Activated T-cell treated with anti-CD3 and anti-CD28 coated beads, Interleukin-2, amount 50 U/mL, for 48 hours (primary cell): ENCODE data around the gene S100A8.
A peak's percentile ranks its signal among the peaks of the same experiment; 100 is the strongest.
"Not testable (repeated sequence)": the region's sequence is repeated elsewhere in the genome, so short reads cannot be mapped to it uniquely, and the experiment has no call there.

Experiments used
- DNase-seq, 2 experiments: peaks; one replicate each; pipeline ENCODE4 v3.0.0-alpha.2; 2020

S100A8 gene

DNA sequence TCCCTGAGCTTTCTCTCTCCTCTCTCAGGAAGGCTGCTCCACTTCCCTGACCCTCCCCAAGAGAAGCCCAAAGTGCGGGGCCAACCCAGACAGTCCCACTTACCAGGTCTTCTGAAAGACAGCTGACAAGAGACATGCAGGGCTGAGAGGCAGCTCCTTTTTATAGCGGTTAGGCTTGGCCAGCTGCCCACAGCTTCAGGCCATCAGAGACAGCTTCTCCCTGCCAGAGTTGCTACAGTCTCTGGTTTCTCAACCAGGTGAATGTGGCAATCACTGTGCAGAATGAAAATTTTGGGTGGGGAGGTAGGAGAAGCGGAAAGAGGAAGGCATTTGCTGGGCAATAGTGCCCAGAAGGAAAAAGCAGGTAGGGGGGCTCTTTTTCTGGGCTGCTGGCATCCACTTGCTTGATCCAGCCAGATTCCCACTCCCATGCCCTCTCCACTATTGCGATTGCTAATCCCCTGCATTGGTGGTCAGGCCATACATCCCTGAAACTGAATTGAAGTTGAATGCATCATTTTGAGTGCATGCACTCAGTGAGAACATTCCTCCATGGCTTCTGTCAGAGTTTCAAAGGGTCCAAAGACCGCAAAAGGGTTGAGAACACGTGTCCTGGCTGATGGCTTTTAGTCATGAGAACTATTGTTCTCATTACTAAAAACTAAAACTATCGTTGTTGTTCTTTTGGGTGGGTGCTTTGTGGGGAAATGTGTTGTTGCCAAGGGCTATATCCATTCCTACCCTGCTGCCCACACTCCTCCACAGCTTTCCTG lies at the start of gene S100A8:
Gene S100A8 (minus strand): TSS at position 136 of the 773 bp plus-strand sequence. CDS start 538 bp downstream, outside the sequence.
- no peak for DNase-seq

GRCh38 chr1:153439273-153439672 lies 48.4 kb upstream of the S100A8 start:
- no peak for DNase-seq

DNA sequence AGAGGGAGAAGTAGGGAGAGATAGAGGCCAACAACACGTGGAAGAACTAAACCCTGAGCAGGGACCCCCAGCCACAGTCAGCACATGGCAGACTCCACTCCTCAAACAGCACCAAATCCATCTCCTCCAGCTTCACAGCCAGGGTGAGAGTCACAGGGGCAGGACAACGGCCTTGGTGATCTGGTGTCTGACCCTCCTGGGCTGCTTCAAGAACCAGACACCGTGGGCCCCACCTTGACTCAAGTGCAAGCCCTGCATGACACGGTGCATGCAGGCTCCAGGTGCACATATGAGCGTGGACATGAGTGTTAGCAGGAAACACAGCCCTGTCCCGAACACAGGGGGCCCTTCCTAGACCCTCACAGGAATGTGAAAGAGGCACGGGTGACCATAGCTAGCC lies 47.7 kb upstream of the S100A8 start:
- DNase-seq: no peak

- no peak for DNase-seq
These were observed 46.4 kb upstream of the S100A8 start for GRCh38 chr1:153437236-153437635.

DNA sequence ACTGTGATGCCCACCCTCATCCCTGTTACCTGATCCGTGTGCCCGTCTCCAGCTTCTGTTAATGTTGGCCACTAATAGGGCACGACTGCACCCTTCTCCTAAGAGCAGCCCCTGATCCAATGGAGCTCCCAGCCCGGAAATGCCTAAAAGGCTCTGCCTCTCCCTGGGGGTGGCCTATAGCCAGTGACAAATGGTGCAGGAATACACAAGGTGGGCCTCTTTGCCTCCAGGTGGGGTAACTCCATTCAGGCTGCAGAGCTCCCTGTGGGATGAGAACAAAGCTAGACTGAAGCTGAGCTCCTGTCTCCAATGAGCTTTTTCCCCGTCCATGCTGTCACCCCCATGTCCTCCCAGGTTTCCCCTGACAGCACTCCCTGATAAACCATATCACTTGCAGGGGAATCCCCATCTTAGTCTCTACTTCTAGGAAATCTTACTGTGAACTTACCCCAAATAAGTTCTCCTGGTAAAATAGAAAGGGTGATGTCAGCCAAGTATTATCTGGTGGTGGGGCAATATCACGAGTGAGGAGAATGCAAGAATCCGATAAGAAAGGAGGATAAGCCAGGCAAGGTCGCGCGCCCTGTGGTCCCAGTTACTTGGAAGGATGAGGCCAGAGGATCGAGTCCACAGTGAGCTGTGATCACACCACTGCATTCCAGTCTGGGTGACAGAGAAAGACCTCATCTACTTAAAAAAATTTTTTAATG lies 44.0 kb upstream of the S100A8 start:
- no peak for DNase-seq

GRCh38 chr1:153432874-153433681 lies 42.2 kb upstream of the S100A8 start:
- no peak for DNase-seq

DNA sequence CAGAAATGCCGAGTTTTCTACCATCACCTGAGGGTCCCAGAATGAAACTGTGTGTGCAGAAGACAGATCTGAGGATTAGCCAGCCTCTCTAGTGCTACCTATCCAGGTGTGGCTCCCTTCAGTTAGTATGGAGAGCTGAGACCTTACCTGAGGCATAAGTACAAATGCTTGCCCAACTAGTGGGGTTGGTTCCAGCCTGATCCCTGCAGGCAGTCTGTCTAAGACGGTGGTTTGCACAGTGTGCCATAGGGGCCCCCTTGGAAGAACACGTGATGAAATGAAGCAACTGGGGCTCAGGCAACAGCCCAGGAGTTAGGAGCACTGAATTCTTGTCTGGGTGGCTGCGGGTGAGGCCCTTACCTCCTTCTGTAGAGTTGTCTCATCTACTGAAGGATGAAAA lies 41.1 kb upstream of the S100A8 start:
- no peak for DNase-seq

DNA sequence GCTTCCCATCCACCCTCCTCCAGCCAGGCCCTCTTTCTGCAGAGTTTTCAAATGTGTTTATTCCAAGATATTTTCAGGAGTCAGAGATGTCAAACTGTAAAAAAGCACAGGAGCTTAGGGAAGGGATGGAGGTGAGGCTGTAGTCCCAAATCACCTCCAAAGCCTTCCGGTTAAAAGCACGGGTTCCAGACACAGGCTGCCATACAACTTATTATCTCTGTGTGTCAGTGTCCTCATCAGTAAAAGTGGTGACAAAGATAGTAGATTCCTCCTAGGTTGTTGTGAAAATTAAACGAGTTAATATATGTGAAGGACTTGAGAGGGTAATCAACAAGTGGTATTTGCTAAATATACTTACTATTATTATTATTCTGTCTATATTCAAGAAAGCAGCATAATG lies 40.6 kb upstream of the S100A8 start:
- no peak for DNase-seq

DNA sequence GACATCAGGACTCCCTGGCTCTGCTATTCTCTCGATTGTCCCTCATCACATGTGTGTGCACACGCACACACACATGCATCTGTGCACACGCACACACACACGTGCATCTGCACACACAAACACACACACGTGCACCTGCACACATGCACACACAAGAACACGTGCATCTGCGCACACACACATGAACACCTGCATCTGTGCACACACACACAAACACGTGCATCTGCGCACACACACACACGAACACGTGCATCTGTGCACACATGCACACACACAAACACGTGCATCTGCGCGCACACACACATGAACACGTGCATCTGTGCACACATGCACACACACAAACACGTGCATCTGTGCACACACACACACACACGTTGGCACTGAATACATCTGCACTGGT lies 40.1 kb upstream of the S100A8 start:
- DNase-seq: no peak

DNA sequence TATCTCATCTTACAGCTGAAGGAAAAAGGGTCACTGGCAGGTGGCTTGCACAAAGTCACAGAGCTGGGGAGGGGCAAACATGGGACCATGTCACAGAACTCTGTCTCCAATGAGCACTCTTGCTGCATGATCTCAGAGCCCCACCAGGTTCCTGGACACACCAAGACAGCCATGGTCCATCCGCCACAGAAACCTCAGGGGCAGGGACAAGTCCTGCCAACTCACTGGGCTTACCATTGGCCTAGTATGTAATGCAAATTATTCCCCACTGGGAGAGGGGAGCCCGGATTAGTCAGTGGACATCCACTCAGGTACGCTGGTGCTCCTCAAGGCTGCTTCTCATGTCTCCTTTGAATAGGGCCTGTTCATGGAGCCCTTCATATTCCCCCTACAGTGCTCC lies 39.7 kb upstream of the S100A8 start:
- no peak for DNase-seq

GRCh38 chr1:153430166-153430553 lies 39.3 kb upstream of the S100A8 start:
- DNase-seq: no peak

DNA sequence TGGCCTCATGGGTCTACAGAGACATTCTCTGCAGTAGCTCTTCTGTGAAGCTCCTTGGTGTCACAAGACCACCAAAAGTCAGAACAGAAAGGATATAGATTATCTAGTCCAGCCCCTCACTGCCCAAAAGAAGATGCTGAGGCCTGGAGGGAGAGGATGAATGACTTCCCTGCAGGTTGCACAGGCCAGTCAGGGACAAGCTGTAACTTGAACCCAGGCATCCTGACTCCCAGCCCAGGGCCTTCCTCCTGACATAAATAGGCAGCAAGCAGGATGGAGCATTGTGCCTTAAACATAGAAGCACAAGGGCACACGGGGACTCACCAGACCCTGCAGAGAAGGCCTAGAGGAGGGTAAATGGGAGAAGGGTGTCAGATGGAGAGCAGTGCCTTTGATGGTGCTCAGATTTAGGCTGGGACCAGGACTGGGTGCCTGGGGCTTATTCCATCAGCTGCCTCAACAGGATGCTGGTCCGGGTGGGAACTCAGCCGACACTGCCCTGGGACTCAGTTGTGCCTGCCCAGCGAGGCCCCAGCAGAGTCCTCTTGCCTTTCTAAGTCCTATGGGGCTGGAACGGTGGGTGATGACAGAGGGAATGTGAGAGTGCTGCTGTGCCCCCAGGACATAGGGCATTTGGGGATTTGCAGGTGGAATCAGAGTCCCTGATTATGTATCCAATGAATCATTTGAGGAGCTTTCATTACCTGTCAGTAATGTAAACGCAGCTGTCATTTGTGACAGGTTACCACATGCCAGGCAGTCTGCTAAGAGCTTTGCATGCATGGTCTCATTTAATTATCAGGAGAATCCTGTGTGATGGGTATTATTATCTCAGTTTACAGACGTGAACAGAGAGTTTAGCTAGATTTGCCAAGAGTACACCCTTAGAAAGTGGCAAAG lies 38.6 kb upstream of the S100A8 start:
- DNase-seq: no peak

- DNase-seq: no peak
These were observed 37.9 kb upstream of the S100A8 start for GRCh38 chr1:153428791-153429190.

- DNase-seq: no peak
These were observed 37.3 kb upstream of the S100A8 start for GRCh38 chr1:153428073-153428638.

GRCh38 chr1:153426809-153427208 lies 35.9 kb upstream of the S100A8 start:
- no peak for DNase-seq

DNA sequence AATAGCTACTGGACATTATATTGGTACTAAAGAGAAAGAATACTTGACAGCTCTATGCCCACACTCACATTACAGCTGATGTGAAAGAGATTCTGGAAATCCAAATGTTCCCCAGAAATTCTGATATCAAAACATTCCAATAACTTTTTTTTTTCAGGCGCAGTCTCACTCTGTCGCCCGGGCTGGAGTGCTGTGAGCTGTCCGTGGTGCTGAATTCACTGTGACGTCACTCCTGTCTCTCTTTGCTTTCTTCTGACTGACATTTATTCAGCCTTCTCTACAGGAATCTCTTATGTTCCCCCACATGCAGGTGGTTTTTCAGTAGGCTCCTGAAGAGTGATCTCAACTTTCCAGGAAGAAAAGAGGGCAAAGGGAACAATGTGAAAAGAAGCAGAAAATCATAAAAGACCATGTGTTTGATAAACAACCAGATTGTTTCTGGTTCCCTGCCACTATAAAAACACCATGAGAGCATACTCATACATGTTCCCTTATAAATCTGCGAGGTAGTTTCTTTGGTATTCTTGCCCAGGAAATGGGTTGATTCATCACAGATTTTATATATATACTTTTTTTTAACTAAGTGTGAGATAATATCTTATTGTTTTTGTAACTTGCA lies 31.7 kb upstream of the S100A8 start:
- DNase-seq: peak; percentile 67 to 72

GRCh38 chr1:153420306-153420705 lies 29.4 kb upstream of the S100A8 start:
- DNase-seq: no peak

DNA sequence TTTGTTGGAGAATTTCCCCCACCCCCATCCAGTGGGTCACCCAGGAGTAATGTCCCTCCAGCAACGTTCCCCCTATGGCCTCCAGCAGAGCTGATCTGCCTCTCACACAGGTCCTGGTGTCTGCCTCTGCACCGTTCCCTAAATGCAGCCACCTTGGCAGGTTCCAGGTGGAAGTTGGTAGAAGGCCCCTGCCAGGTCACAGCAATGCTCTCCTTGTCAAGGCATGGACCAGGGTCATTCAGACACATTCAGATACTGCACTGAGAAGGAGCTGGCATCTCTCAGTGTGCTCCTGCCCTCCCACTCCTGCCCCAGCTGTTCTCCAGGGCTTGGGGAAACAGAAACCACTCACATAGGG lies 28.5 kb upstream of the S100A8 start:
- not testable (repeated sequence) for DNase-seq

- not testable (repeated sequence) for DNase-seq
These were observed 28.0 kb upstream of the S100A8 start for GRCh38 chr1:153418758-153419435.

DNA sequence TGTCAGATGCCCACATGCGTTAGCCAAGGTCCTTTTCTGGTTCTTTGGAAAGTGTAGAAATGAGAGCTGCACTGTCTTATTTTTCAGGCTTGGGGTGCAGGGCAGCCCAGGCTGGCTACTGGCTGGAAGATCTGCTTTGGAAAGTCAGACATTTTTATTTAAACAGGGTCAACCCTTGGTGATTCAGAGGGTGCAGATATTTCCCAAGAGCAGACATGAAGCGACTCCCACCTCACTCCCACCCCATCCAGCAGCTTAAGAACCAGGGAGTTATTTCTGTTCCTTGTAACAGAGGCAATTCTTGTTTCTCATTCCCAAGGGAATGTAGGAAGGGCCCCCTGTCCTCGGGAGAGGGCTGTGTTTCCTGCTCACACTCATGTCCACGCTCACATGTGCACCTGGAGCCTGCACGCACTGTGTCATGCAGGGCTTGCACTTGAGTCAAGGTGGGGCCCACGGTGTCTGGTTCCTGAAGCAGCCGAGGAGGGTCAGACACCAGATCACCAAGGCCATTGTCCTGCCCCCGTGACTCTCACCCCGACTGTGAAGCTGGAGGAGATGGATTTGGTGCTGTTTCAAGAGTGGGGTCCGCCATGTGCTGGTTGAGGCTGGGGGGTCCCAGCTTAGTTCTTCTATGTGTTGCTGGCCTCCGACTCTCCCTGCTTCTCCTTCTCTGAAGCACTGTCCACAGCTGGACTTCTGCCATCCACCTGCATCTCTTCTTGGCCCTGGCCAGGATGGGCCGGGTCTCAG lies 26.4 kb upstream of the S100A8 start:
- DNase-seq: no peak
